Osteoblast (primary cell): ENCODE results near the gene UQCR11. TPM values are rescaled to one million over a fixed set of nuclear protein-coding genes. Genes with fewer than 3 reads are reported as not detected.

Source experiments
- DNase-seq: peaks from one replicate; pipeline ENCODE4 v3.0.0; 2011; ENCODE audit warnings: low spot score, mixed read lengths; ENCODE audit not compliant: insufficient read length; ENCODE audit errors: missing footprints
- H2AFZ ChIP-seq: 2 replicates; pipeline ENCODE4 v1.6.0; 2011; ENCODE audit warnings: mild to moderate bottlenecking, low read length
- H3K27ac ChIP-seq: 2 replicates; pipeline ENCODE4 v1.5.1; 2011; ENCODE audit warnings: mild to moderate bottlenecking, low read depth, low read length, moderate library complexity
- H3K27me3 ChIP-seq: 2 replicates; pipeline ENCODE4 v1.6.0; 2012; ENCODE audit warnings: mild to moderate bottlenecking, control low read depth, inconsistent platforms, low read length, moderate library complexity; ENCODE audit not compliant: insufficient read depth
- H3K36me3 ChIP-seq: 2 replicates; pipeline ENCODE4 v1.5.1; 2011; ENCODE audit warnings: mild to moderate bottlenecking, low read length, control low read depth, moderate library complexity; ENCODE audit not compliant: insufficient read depth
- H3K4me1 ChIP-seq: 2 replicates; pipeline ENCODE4 v1.5.1; 2011; ENCODE audit warnings: mild to moderate bottlenecking, low read length, control low read depth, moderate library complexity; ENCODE audit not compliant: insufficient read depth
- H3K4me2 ChIP-seq: 2 replicates; pipeline ENCODE4 v1.6.0; 2011; ENCODE audit warnings: mild to moderate bottlenecking, low read length; ENCODE audit not compliant: insufficient read depth
- H3K4me3 ChIP-seq: fragments of 200-600 bp; sonication (generic); 3 replicates; pipeline ENCODE4 v1.5.1; 2012; ENCODE audit warnings: mild to moderate bottlenecking, low read length, inconsistent platforms; ENCODE audit not compliant: insufficient read depth
- H3K79me2 ChIP-seq: 2 replicates; pipeline ENCODE4 v1.6.0; 2012; ENCODE audit warnings: mild to moderate bottlenecking, low read length, control low read depth, inconsistent platforms; ENCODE audit not compliant: insufficient read depth
- H3K9me3 ChIP-seq: 2 replicates; pipeline ENCODE4 v1.5.1; 2011; ENCODE audit warnings: low read depth, low read length, control low read depth
- H4K20me1 ChIP-seq: 2 replicates; pipeline ENCODE4 v1.6.0; 2012; ENCODE audit warnings: mild to moderate bottlenecking, low read length, control low read depth; ENCODE audit not compliant: insufficient read depth
- small RNA-seq: library from RNA; depleted of rRNA; stranded (forward); fragments of <200 nt; gene quantifications from one replicate; pipeline ENCODE3, GENCODE V24; 2012
- total RNA-seq: library from RNA; depleted of rRNA; stranded (reverse); fragments of >200 nt; gene quantifications from 2 replicates; pipeline ENCODE4 v1.2.3, GENCODE V29; 2012
- TF ChIP-seq, protein P1 (sequence below): IDR thresholded peaks from 2 replicates; pipeline ENCODE4 v1.5.1; 2011; ENCODE audit warnings: mild to moderate bottlenecking, low read depth, low read length, moderate library complexity; ENCODE audit errors: extremely low read depth

The UQCR11 gene
- total RNA-seq, 1 donor = 39.4 TPM

DNA sequence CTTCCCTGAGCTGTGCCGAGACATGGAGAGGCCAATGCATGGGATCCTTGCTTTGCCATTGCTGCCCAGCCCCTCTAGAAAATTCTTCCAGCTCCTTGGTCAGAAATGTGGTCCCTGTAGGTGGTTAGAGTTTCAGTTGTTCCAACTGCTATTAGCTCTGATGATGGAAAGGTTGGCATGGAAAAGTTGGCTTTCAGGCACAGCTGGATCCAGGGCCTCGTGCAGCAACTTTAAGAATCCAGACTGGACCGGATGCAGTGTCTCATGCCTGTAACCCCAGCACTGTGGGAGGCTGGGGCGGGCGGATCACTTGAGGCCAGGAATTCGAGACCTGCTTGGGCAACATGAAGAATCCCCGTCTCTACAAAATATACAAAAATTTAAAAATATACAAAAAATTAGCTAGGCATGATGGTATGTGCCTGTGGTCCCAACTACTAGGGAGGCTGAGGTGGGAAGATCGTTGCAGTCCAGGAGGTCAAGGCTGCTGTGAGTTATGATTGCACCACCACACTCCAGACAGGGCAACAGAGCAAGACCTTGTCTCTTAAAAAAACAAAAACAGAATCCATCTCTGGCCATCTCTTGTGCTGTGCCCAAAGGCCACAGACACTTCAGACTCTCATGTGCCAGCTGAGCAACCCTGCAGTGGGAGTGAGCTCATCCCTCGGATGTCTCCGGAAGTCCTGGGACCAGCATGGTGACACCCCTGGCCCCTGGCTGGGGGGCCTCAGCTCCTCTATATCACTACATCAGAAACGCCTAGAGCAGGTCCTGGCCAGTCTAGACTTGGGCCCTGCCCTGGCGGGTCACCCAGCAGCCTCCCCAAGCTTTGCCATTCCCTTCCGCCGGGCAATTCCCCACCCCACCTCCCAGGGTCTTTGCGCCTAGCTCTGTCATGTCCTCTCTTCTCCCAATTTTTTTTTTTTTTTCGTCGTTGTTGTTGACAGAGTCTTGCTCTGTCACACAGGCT, 53.9 kb downstream of the UQCR11 start:
- Histone ChIP-seq H3K27ac (no peak overlapping the region), H3K27me3 (no peaks in the 10 kb centered on the region), H3K79me2 (no peaks in the 10 kb centered on the region), H4K20me1 (peaks cover 5% of the 10 kb centered on the region), H3K36me3 (no peaks in the 10 kb centered on the region), H2AFZ (no peak overlapping the region), H3K4me2 (no peak overlapping the region), H3K4me3 (no peak overlapping the region), H3K9me3 (no peaks in the 10 kb centered on the region), H3K4me1 (no peaks in the 10 kb centered on the region)
- peak; percentile 29 for DNase-seq
- TF ChIP-seq, protein P1, sequence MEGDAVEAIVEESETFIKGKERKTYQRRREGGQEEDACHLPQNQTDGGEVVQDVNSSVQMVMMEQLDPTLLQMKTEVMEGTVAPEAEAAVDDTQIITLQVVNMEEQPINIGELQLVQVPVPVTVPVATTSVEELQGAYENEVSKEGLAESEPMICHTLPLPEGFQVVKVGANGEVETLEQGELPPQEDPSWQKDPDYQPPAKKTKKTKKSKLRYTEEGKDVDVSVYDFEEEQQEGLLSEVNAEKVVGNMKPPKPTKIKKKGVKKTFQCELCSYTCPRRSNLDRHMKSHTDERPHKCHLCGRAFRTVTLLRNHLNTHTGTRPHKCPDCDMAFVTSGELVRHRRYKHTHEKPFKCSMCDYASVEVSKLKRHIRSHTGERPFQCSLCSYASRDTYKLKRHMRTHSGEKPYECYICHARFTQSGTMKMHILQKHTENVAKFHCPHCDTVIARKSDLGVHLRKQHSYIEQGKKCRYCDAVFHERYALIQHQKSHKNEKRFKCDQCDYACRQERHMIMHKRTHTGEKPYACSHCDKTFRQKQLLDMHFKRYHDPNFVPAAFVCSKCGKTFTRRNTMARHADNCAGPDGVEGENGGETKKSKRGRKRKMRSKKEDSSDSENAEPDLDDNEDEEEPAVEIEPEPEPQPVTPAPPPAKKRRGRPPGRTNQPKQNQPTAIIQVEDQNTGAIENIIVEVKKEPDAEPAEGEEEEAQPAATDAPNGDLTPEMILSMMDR = no peak

- TF ChIP-seq, protein P1 = no peak
- Histone ChIP-seq H2AFZ (no peak overlapping the region), H3K27ac (no peak overlapping the region), H3K4me2 (no peak overlapping the region), H3K4me1 (no peaks in the 10 kb centered on the region), H3K79me2 (no peaks in the 10 kb centered on the region), H3K36me3 (no peaks in the 10 kb centered on the region), H3K4me3 (no peak overlapping the region), H3K9me3 (no peaks in the 10 kb centered on the region), H4K20me1 (peaks cover 5% of the 10 kb centered on the region), H3K27me3 (no peaks in the 10 kb centered on the region)
- DNase-seq = no peak
These were observed 55.8 kb downstream of the UQCR11 start for GRCh38 chr19:1549332-1549945.

Small RNA genes within 50 kb of the gene (small RNA-seq; reads per million reads assigned to genes)
- not detected for gene AC005943.2
- gene RN7SL477P = not detected
- gene RNU6-1223P = not detected

Other genes with a start within 250 kb of the UQCR11 start
- gene NDUFS7, start 221.6 kb downstream of the UQCR11 start, total RNA-seq = 40.4 and 46.0 TPM in 2 replicates
- 25.0 and 29.2 TPM in 2 replicates for gene GAMT, start 203.9 kb downstream of the UQCR11 start, total RNA-seq
- gene DAZAP1, start 197.9 kb downstream of the UQCR11 start, total RNA-seq = 40.9 and 44.5 TPM in 2 replicates
- 304 and 318 TPM in 2 replicates for gene RPS15, start 167.1 kb downstream of the UQCR11 start, total RNA-seq
- 0.29 and 0.36 TPM in 2 replicates for gene APC2, start 155.3 kb downstream of the UQCR11 start, total RNA-seq
- gene C19orf25, start 126.2 kb downstream of the UQCR11 start, total RNA-seq = 28.9 and 30.0 TPM in 2 replicates
- gene PCSK4, start 115.1 kb downstream of the UQCR11 start, total RNA-seq = 1.4 and 2.4 TPM in 2 replicates
- gene REEP6, start 114.3 kb downstream of the UQCR11 start, total RNA-seq = 1.2 and 1.8 TPM in 2 replicates
- 0.29 and 1.1 TPM in 2 replicates for gene ADAMTSL5, start 92.4 kb downstream of the UQCR11 start, total RNA-seq
- gene PLK5, start 81.4 kb downstream of the UQCR11 start, total RNA-seq = under 0.01 TPM in 1 of 2 replicates, not detected in the other
- 38.0 and 47.0 TPM in 2 replicates for gene MEX3D, start 37.1 kb downstream of the UQCR11 start, total RNA-seq
- 76.9 and 78.5 TPM in 2 replicates for gene MBD3, start 12.6 kb downstream of the UQCR11 start, total RNA-seq
- 46.6 and 55.0 TPM in 2 replicates for gene TCF3, start 47.2 kb upstream of the UQCR11 start, total RNA-seq
- gene ONECUT3, start 148.0 kb upstream of the UQCR11 start, total RNA-seq = not detected in 2 replicates
- gene ATP8B3, start 206.8 kb upstream of the UQCR11 start, total RNA-seq = 0.59 and 0.72 TPM in 2 replicates
- 8.5 and 9.4 TPM in 2 replicates for gene REXO1, start 243.0 kb upstream of the UQCR11 start, total RNA-seq